Measurements from ENCODE around the gene EIF4E2. TPM values are rescaled to one million over a fixed set of nuclear protein-coding genes. Genes with fewer than 3 reads are reported as not detected.

Gene EIF4E2
- total and polyA plus RNA-seq, 2 of the 13 experiments (the other 11 are each of a cell fraction or from before 2014, with no cell fraction given): 25.0 to 101 TPM

- ChIA-PET CTCF (ENCODE audit: low intra/inter-chr PET ratio, low total read pairs) (no interaction called here), POLR2A (interaction anchor here (1.9 kb wide), 1 partner anchor 24 kb away, joined by 10 read pairs; the partner anchor contains the start of genes EIF4E2 and TIGD1)
- intact Hi-C loops (cut with micrococcal nuclease; ENCODE audit: unreplicated experiment) (loop anchor here (1.0 kb wide), 1 partner anchor 25 kb away; the partner anchor contains the start of genes EIF4E2 and TIGD1), in situ Hi-C loops (cut with HindIII; ENCODE audit: extremely low pct_ligation_motif_present, low pct_unique_long_range_greater_than_20kb) (no loop called here)
- Histone ChIP-seq H3K9me3 (ENCODE audit: low read length) (no peaks in the 10 kb centered on the region), H3K27me3 (ENCODE audit: control insufficient read depth in 1 of 2, insufficient read depth in 2 of 2, low read length in 2 of 2) (no peaks in the 10 kb centered on the region), H4K20me1 (ENCODE audit: insufficient read depth, low read length) (no peaks in the 10 kb centered on the region), H3K9ac (ENCODE audit: insufficient read depth, low read depth, low read length) (peak overlapping the region; percentile 40), H3K4me1 (ENCODE audit: insufficient read depth, low read length) (peaks cover 50% of the 10 kb centered on the region), H3K27ac (ENCODE audit: extremely low read length, insufficient read depth, low read length) (peak overlapping the region; percentile 82), H3K4me2 (ENCODE audit: low read depth, low read length) (peak overlapping the region; percentile 63), H3K36me3 (replicated peaks in 1 of 2; ENCODE audit: control insufficient read depth in 1 of 2, insufficient read depth in 2 of 2, low read length in 2 of 2) (peaks cover 9 to 30% of the 10 kb centered on the region in 2 experiments), H3K4me3 (replicated peaks in 1 of 3; ENCODE audit: insufficient read depth in 1 of 3, low read depth in 2 of 3, low read length in 3 of 3) (peak overlapping the region in 1 of 3 experiments; percentile 15; a peak in 1 of 6 replicates), H3K79me2 (ENCODE audit: insufficient read depth, low read length) (no peaks in the 10 kb centered on the region), H2AFZ (ENCODE audit: low read length) (no peak overlapping the region)
- no TSS peak for BruUV-seq (replicated peaks)
- 31% methylated on average over 5 of the region's 5 CpGs for WGBS (ENCODE audit: low lambda C conversion rate)
- peak; percentile 77 for FAIRE-seq
- peak; percentile 90 for DNase-seq (ENCODE audit: low spot score)
- ATAC-seq: peak; percentile 98
- TF ChIP-seq PATZ1 (CRISPR knock-in tag; IDR thresholded peaks at IDR 0.05): no peak
- no peak for TF ChIP-seq CERS6 (CRISPR knock-in tag; IDR thresholded peaks at IDR 0.05)
- no peak for TF ChIP-seq ZNF180 (CRISPR knock-in tag; IDR thresholded peaks at IDR 0.05; ENCODE audit: borderline replicate concordance, low read depth)
- no peak for TF ChIP-seq HNRNPUL1 (IDR thresholded peaks at IDR 0.05; ENCODE audit: low read depth, low read length)
- TF ChIP-seq CCDC6 (CRISPR knock-in tag; IDR thresholded peaks at IDR 0.05): no peak
- TF ChIP-seq RBM22 (optimal IDR thresholded peaks at IDR 0.05; ENCODE audit: low read length): no peak
- peak in 1 of 2 experiments; percentile 57; a peak in 1 of 4 replicates for TF ChIP-seq EP300 (IDR thresholded peaks at IDR 0.05; ENCODE audit: low read depth in 2 of 2, low read length in 2 of 2)
- TF ChIP-seq EP300 (CRISPR knock-in tag; IDR thresholded peaks at IDR 0.05; ENCODE audit: borderline replicate concordance): no peak
- TF ChIP-seq SP140L (CRISPR knock-in tag; IDR thresholded peaks at IDR 0.05; ENCODE audit: borderline replicate concordance): no peak
- no peak for TF ChIP-seq SMC3 (IDR thresholded peaks at IDR 0.05; ENCODE audit: low read length)
- peak; percentile 42; the same call in 1 of the 2 replicates for TF ChIP-seq MEF2D (CRISPR knock-in tag; IDR thresholded peaks at IDR 0.05)
- 0 out of 2 replicates have a peak, but pooled peaks have one; percentile 23 for TF ChIP-seq MIXL1 (CRISPR knock-in tag; IDR thresholded peaks at IDR 0.05)
- TF ChIP-seq ZNF451 (CRISPR knock-in tag; IDR thresholded peaks at IDR 0.05): no peak
- no peak for TF ChIP-seq ATF1 (CRISPR knock-in tag; IDR thresholded peaks at IDR 0.05)
- no peak for TF ChIP-seq ZSCAN12 (CRISPR knock-in tag; IDR thresholded peaks at IDR 0.05)
- no peak for TF ChIP-seq ZNF549 (CRISPR knock-in tag; IDR thresholded peaks at IDR 0.05)
- no peak for TF ChIP-seq ISX (CRISPR knock-in tag; conservative IDR thresholded peaks at IDR 0.05)
- peak; percentile 54; the same call in 1 of the 2 replicates for TF ChIP-seq ZSCAN31 (CRISPR knock-in tag; IDR thresholded peaks at IDR 0.05; ENCODE audit: low read depth)
- TF ChIP-seq PITX1 (CRISPR knock-in tag; IDR thresholded peaks at IDR 0.05): peak; percentile 20; the same call in 1 of the 2 replicates
- peak; percentile 67 for TF ChIP-seq TARDBP (CRISPR knock-in tag; IDR thresholded peaks at IDR 0.05)
Observed at GRCh38 chr2:232574674-232575403, 24.4 kb downstream of the EIF4E2 start.

Data from HepG2 (cell line).